HCT116 (cell line): ENCODE measurements around the gene CNKSR1. TPM values are rescaled to one million over a fixed set of nuclear protein-coding genes. Genes with fewer than 3 reads are reported as not detected.

Source experiments
- ATAC-seq: fragments of 200-7000 bp; cut with Tn5 transposase; 2 replicates; pipeline ENCODE4 v1.9.1; 2020; ENCODE audit warnings: mild to moderate bottlenecking, moderate library complexity
- BruUV-seq: library from RNA; stranded (reverse); fragments of 400-500 nt; replicated peaks from 2 replicates; lab custom pipeline; 2021; lab: Mats Ljungman, UMichigan
- CTCF ChIA-PET: fragments of 300-600 bp; sonication (Branson Sonifier 250); formaldehyde crosslinking; loops from one replicate; lab custom pipeline; 2021; ENCODE audit warnings: antibody characterized with exemption; lab: Charles Lee
- POLR2A ChIA-PET: fragments of 300-600, 350-600 bp; sonication (Branson Sonifier 250); formaldehyde crosslinking; loops from one replicate; lab custom pipeline; 2021; ENCODE audit warnings: antibody characterized with exemption; lab: Charles Lee
- RAD21 ChIA-PET, 2 experiments: fragments of 300-600 bp; sonication (Branson Sonifier 250); formaldehyde crosslinking; loops; one replicate each; lab custom pipeline; 2023; ENCODE audit warnings: low total read pairs in 2 of 2; ENCODE audit not compliant: uncharacterized antibody in 2 of 2, unreplicated experiment in 2 of 2, low non-redundant PET in 1 of 2; lab: Charles Lee
- DNase-seq: peaks from one replicate; pipeline ENCODE4 v3.0.0-alpha.2; 2010; ENCODE audit warnings: low read depth, low spot score
- H2AFZ ChIP-seq: fragments of 200-600 bp; shearing (Covaris generic), sonication (generic); 2 replicates; pipeline ENCODE4 v1.6.1; 2017; ENCODE audit warnings: low read depth, mixed run types, mixed read lengths, antibody characterized with exemption, low read length; ENCODE audit not compliant: poor library complexity, severe bottlenecking
- H3K27ac ChIP-seq: 2 replicates; pipeline ENCODE4 v1.5.1; 2012; ENCODE audit warnings: low read depth, low read length
- H3K27me3 ChIP-seq: fragments of 200-600 bp; sonication (generic); 2 replicates; pipeline ENCODE4 v1.6.1; 2016; ENCODE audit warnings: mixed run types, low read length, mixed read lengths; ENCODE audit not compliant: insufficient read depth
- H3K36me3 ChIP-seq, 2 experiments: fragments of 200-500 bp in 1 of 2; fragments of 200-600 bp in 1 of 2; sonication (Bioruptor generic) in 1 of 2; sonication (generic) in 1 of 2; 2 replicates each; pipeline versions ENCODE4 v1.5.1 to v1.6.1; 2014 to 2016; ENCODE audit warnings: low read length in 2 of 2, inconsistent platforms in 1 of 2, mixed read lengths in 1 of 2, mixed run types in 1 of 2; ENCODE audit not compliant: insufficient read depth in 2 of 2, control insufficient read depth in 1 of 2
- H3K4me1 ChIP-seq, 2 experiments: fragments of 200-600 bp in 1 of 2; sonication (generic) in 1 of 2; 2 replicates each; pipeline versions ENCODE4 v1.5.1 to v1.6.1; 2012 to 2017; ENCODE audit warnings: low read length in 2 of 2, inconsistent platforms in 1 of 2, mild to moderate bottlenecking in 1 of 2, mixed read lengths in 1 of 2, mixed run types in 1 of 2, moderate library complexity in 1 of 2; ENCODE audit not compliant: insufficient read depth in 2 of 2, control insufficient read depth in 1 of 2
- H3K4me2 ChIP-seq: fragments of 200-600 bp; sonication (generic); 2 replicates; pipeline ENCODE4 v1.6.1; 2017; ENCODE audit warnings: mixed run types, low read length, mixed read lengths
- H3K4me3 ChIP-seq, 2 experiments: fragments of 200-600 bp in 1 of 2; sonication (generic) in 1 of 2; replicated peaks in 1 of 2; 2 replicates each; pipeline ENCODE4 v1.5.1; 2011 to 2016; ENCODE audit warnings: low read length in 2 of 2, control low read depth in 1 of 2, low read depth in 1 of 2, mild to moderate bottlenecking in 1 of 2, mixed read lengths in 1 of 2, mixed run types in 1 of 2
- H3K79me2 ChIP-seq: fragments of 200-600 bp; sonication (generic); 2 replicates; pipeline ENCODE4 v1.6.1; 2017; ENCODE audit warnings: mild to moderate bottlenecking, mixed run types, low read length, moderate library complexity, mixed read lengths; ENCODE audit not compliant: insufficient read depth
- H3K9ac ChIP-seq: fragments of 200-600 bp; sonication (generic); 2 replicates; pipeline ENCODE4 v1.6.1; 2016; ENCODE audit warnings: low read length, mixed read lengths
- H3K9me2 ChIP-seq: fragments of 200-600 bp; sonication (generic), shearing (Covaris generic); 2 replicates; pipeline ENCODE4 v1.6.1; 2017; ENCODE audit warnings: mixed run types, mild to moderate bottlenecking, moderate library complexity; ENCODE audit not compliant: insufficient read depth
- H3K9me3 ChIP-seq, 2 experiments: fragments of 200-500 bp in 1 of 2; fragments of 200-600 bp in 1 of 2; sonication (Bioruptor generic) in 1 of 2; sonication (generic) in 1 of 2; 2 replicates each; pipeline ENCODE4 v1.6.1; 2014 to 2017; ENCODE audit warnings: low read length in 2 of 2, mixed read lengths in 2 of 2, inconsistent platforms in 1 of 2, low read depth in 1 of 2, mild to moderate bottlenecking in 1 of 2, mixed run types in 1 of 2, moderate library complexity in 1 of 2; ENCODE audit not compliant: control insufficient read depth in 1 of 2, insufficient read depth in 1 of 2
- H4K20me1 ChIP-seq: fragments of 200-600 bp; sonication (generic), shearing (Covaris generic); 2 replicates; pipeline ENCODE4 v1.6.1; 2017; ENCODE audit warnings: mixed run types, mild to moderate bottlenecking, moderate library complexity; ENCODE audit not compliant: insufficient read depth
- EGR1 ChIP-seq: IDR thresholded peaks from 2 replicates; pipeline ENCODE4 v1.6.1; 2012; ENCODE audit warnings: low read depth
- FOSL1 ChIP-seq: IDR thresholded peaks from 2 replicates; pipeline ENCODE4 v1.6.1; 2012; ENCODE audit warnings: low read depth
- POLR2AphosphoS5 ChIP-seq: IDR thresholded peaks from 2 replicates; pipeline ENCODE4 v1.6.1; 2011; ENCODE audit warnings: mild to moderate bottlenecking, low read depth, low read length, moderate library complexity
- intact Hi-C: fragments of 100-400 bp; cut with micrococcal nuclease; formaldehyde crosslinking; loops from 2 replicates; pipeline ENCODE4 v1.10.0; 2022
- total RNA-seq: library from RNA; stranded (reverse); gene quantifications from one replicate; pipeline ENCODE4 v1.2.1, GENCODE V29; 2021; ENCODE audit not compliant: unreplicated experiment
- TF ChIP-seq, protein P1 (sequence below): IDR thresholded peaks from 2 replicates; pipeline ENCODE4 v1.6.1; 2012; ENCODE audit warnings: low read depth

Gene CNKSR1
- total RNA-seq, 1 experiment from 2014 or later = 26.6 TPM

GRCh38 chr1:26153966-26154532 is 23.2 kb upstream of the CNKSR1 start:
- ATAC-seq = no peak

More at GRCh38 chr1:26153966-26154532, 23.2 kb upstream of the CNKSR1 start:
- TF ChIP-seq POLR2AphosphoS5 (no peak), FOSL1 (no peak), EGR1 (no peak)
- TF ChIP-seq, protein P1, sequence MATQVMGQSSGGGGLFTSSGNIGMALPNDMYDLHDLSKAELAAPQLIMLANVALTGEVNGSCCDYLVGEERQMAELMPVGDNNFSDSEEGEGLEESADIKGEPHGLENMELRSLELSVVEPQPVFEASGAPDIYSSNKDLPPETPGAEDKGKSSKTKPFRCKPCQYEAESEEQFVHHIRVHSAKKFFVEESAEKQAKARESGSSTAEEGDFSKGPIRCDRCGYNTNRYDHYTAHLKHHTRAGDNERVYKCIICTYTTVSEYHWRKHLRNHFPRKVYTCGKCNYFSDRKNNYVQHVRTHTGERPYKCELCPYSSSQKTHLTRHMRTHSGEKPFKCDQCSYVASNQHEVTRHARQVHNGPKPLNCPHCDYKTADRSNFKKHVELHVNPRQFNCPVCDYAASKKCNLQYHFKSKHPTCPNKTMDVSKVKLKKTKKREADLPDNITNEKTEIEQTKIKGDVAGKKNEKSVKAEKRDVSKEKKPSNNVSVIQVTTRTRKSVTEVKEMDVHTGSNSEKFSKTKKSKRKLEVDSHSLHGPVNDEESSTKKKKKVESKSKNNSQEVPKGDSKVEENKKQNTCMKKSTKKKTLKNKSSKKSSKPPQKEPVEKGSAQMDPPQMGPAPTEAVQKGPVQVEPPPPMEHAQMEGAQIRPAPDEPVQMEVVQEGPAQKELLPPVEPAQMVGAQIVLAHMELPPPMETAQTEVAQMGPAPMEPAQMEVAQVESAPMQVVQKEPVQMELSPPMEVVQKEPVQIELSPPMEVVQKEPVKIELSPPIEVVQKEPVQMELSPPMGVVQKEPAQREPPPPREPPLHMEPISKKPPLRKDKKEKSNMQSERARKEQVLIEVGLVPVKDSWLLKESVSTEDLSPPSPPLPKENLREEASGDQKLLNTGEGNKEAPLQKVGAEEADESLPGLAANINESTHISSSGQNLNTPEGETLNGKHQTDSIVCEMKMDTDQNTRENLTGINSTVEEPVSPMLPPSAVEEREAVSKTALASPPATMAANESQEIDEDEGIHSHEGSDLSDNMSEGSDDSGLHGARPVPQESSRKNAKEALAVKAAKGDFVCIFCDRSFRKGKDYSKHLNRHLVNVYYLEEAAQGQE = no peak
- POLR2A ChIA-PET = no interaction called here
- no peak overlapping the region for H3K9ac ChIP-seq
- H3K4me1 ChIP-seq = peaks cover 9 to 22% of the 10 kb centered on the region in 2 experiments
- H3K4me2 ChIP-seq = no peak overlapping the region
- intact Hi-C loops = no loop called here
- H2AFZ ChIP-seq = no peak overlapping the region
- RAD21 ChIA-PET = no interaction called here
- H3K27ac ChIP-seq = no peak overlapping the region
- H4K20me1 ChIP-seq = no peaks in the 10 kb centered on the region
- no peaks in the 10 kb centered on the region for H3K9me2 ChIP-seq
- H3K27me3 ChIP-seq = no peaks in the 10 kb centered on the region
- CTCF ChIA-PET = interaction anchor here (1.4 to 1.8 kb wide), 2 partner anchors 9 to 16 kb away, joined by 5 to 11 read pairs; partner anchors contain the start of gene ZNF593
- no peak for DNase-seq
- H3K36me3 ChIP-seq = no peaks in the 10 kb centered on the region
- no peaks in the 10 kb centered on the region for H3K9me3 ChIP-seq
- H3K79me2 ChIP-seq = no peaks in the 10 kb centered on the region
- no peak overlapping the region for H3K4me3 ChIP-seq
- BruUV-seq = no TSS peak
